GM19238 (cell line): ENCODE data around the gene KIF26B.

ENCODE experiments used
- DNase-seq: peaks from one replicate; pipeline ENCODE4 v3.0.0; 2011; ENCODE audit warnings: low spot score; ENCODE audit not compliant: insufficient read length

Gene KIF26B

GRCh38 chr1:245418077-245418476 is 263.3 kb downstream of the KIF26B start:
- DNase-seq, result no peak

DNA sequence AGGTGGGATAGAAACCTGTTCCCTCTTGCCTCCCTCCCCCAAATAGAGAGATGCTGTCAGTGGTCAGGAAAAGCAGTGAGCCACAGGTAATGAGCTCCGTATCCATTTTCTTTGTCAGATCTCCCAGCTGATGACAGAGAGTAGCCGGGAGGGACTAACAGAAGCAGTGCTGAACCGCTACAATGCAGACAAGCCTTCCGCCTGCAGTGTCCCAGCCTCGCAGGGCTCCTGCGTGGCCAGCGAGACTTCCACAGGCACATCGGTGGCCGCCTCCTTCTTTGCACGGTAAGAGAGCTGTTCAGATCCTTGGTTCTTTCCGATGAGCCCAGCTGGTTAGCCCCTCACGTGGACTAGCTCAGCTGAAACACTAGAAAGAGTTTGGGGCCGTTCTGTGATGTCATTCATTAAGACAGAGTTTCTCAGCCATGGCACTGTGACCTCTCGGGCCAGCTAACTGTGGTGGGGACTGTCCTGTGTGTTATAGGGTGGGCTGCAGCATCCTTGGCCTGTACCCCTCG is 264.7 kb downstream of the KIF26B start:
- DNase-seq, result no peak

GRCh38 chr1:245419989-245420388 is 265.2 kb downstream of the KIF26B start:
- DNase-seq, result no peak

DNA sequence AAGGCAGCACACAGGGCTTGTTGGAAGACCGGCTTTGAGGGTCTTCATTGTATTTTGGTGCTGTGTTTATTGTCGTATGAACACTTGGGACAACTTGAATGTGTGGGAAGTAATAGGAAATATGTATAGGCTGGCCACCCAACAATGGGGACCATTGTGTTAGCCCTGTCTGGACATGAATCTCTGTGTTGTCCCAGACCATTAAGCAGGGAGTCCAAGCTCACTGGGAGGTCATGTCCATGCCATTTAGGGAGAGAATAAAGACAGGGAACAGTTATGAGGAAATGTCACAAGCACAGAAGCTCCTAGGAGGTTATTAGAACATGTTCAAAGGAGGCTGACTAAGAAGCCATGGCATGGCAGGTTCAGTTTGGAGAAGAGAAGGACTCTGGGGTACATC is 266.1 kb downstream of the KIF26B start:
- DNase-seq, result no peak

GRCh38 chr1:245428681-245429080 is 273.9 kb downstream of the KIF26B start:
- DNase-seq, result no peak

DNA sequence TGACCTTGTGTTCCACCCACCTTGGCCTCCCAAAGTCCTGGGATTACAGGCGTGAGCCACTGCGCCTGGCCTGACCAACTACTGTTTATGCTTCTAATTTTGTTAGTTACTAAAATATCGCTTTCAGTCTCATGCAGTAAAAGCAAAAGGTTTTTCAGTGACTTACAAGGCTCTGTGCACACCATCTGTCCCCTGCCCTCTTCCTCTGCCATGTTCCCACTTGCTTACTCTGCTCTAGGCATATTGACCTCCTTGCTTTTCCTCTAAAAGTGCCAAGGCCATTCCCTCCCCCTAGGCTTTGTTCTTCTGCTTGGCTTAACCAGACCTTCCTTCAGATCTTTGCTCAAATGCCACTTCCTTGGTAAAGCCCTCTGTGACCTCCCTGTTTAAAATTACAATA is 276.9 kb downstream of the KIF26B start:
- DNase-seq, result no peak

- no peak for DNase-seq
Observed at GRCh38 chr1:245432228-245432875, 277.6 kb downstream of the KIF26B start.

- DNase-seq, result no peak
Observed at GRCh38 chr1:245433561-245433960, 278.8 kb downstream of the KIF26B start.

DNA sequence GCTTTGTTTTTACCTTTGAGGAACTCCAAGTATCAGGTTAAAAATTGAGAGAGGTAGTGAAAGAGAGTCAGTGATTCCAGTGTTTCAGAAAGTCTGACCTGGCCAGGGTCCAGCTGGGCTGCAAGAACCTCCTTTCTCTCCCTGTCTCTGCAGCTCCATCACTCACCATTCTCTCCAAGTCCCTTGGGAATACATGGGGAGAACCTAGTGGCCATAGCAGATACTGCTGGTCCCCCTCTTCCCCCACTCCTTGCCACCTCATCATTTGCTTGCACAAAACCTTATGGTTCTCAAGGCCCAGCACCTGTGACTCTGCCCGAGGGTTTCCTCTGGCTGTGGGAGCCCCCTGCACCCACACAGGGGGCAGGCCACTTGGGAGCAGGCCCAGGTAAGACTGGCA is 279.5 kb downstream of the KIF26B start:
- DNase-seq, result no peak

- DNase-seq, result no peak
Observed at GRCh38 chr1:245436407-245436806, 281.6 kb downstream of the KIF26B start.

DNA sequence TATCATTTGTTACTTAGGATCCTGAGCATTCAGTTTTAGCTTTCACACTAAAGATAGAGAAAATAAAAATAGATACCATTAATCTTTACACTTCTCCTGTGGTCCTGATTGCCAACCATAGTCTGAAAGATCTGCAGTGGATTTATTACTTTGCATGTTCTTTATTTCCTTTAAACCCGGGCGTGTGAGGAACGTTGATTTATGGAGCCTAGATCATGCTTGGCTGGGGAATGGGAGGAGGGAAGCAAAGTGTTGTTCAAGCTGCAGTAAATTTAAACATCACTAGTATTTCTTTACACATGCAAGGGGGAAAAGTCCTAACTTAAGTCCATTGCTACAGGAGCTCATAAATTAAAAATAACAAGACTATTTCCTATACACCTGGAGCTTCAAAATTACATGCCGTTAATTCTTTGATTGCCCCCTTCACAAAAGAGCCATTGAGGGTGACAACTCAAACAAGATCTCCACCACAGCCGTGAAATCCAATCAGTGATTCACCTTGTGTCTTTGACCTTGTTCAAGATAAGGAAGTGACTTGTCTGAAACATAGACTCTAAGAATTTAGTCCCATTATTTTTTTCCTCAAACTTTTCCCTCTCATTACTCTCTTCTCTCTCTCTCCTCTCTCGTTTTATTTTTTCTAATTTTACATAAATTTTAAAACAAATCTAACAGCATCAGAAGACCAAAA is 282.7 kb downstream of the KIF26B start:
- DNase-seq, result no peak

DNA sequence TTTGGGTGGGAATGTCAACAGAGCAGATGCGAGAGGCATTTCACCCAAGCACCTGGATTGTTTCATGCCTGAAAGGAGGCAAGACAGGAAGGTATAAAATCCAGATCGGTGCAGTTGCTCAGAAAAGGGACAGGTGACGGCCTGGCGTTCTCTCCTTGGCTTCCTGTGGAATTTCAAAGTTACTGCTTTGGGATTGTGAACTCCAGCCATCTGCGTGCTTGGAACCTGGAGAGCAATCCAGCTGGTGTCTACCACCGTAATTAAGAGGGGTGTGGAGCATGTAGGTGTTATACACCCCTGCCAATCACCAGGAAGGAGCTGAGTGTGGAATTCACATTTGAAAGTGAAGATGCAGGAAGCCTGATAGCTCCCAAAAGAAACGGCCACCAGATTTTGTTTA is 286.1 kb downstream of the KIF26B start:
- no peak for DNase-seq

DNA sequence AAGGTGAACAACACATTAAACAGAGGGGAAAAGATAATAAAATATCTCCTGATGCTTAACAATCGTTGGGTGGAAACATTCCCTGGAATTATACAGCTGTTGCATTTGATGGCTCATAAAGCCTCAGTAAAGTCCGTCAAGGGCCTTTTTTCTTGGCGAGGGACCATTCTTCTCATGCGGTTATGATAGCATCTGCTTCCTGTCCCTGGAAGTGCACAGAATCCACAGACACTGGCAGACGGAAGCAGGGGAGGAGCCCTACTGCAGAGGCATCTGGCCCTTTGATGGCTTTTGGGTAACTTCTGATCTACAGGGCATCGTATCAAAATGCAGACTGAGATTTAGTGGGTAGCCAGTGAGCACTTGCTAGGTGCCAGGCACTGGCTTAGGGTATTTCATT is 286.9 kb downstream of the KIF26B start:
- DNase-seq, result no peak

- no peak for DNase-seq
Observed at GRCh38 chr1:245444147-245444828, 289.5 kb downstream of the KIF26B start.

GRCh38 chr1:245444945-245445344 is 290.2 kb downstream of the KIF26B start:
- DNase-seq, result no peak

DNA sequence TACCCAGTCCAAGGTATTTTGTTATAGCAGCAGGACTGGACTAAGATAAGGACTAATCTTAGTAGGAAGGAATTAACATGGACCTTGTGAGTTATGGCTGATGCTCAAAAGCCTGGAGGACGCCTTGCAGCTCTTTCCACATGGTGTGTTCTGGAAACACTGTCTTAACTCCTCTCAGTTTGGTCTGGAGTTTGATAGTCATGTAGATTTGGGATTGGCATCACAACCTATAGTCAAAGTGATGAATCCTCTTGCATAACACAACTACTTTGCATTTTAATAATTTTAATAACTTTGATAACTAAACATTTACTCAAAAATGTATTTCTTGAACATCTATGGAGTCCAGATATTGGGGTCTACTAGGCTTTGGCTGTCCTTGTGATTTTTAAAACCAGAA is 293.7 kb downstream of the KIF26B start:
- no peak for DNase-seq

DNA sequence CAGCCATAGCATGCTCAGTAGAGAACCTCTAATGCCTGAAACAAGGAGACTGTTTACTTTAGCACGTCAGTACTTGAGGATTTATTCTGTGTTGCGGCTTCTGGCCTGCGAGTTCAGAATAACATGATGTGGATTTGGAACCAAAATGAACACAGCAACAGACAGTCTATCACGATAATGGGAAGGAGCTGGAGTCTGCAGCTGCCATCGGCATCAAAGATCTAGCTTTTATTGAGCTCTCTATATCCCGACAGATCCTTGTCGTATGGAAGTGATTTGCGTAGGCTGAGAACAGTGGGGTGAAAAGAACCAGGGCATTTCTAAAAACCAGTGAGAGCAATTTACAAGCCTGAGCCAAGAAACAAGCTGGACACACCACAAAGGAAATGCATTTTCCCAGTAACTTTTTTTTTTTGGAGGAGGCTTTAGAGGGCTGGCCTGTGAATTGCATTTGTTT is 294.2 kb downstream of the KIF26B start:
- no peak for DNase-seq

GRCh38 chr1:245453541-245453940 is 298.8 kb downstream of the KIF26B start:
- DNase-seq, result no peak

DNA sequence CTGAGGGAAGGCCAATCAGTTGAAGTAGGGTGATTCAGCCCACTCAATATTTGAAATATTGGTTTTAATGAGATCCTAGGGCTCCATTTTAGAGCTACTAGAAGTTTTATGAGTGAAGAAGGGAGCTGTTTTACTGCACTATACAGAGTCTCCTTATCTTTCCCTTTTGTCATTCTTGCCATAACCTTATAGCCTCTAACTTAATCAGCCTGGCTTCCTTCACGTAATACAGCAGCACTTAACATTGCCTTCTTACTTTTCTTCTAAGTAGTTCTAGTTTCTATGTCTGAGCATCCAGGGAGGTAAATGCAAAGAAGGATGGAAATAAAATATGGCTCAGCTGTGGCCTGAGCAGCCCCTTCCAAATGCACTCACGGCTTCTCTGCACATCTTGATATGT is 299.3 kb downstream of the KIF26B start:
- DNase-seq, result no peak

GRCh38 chr1:245457562-245457961 is 302.8 kb downstream of the KIF26B start:
- no peak for DNase-seq

GRCh38 chr1:245458234-245458633 is 303.4 kb downstream of the KIF26B start:
- DNase-seq, result no peak

GRCh38 chr1:245458761-245459174 is 304.0 kb downstream of the KIF26B start:
- no peak for DNase-seq
